SJSA1 (cell line): ENCODE results near the gene DMTF1. TPM values are rescaled to one million over a fixed set of nuclear protein-coding genes. Genes with fewer than 3 reads are reported as not detected.

Source experiments
- DNase-seq, 2 experiments: peaks; one replicate each; pipeline ENCODE4 v3.0.0-alpha.2; 2015 to 2020; ENCODE audit warnings: low spot score in 2 of 2, low read depth in 1 of 2
- H3K27ac ChIP-seq: fragments of 250-450 bp; sonication (Bioruptor Pico); 2 replicates; pipeline ENCODE4 v1.5.1; 2020; ENCODE audit warnings: mild to moderate bottlenecking, moderate library complexity
- H3K27me3 ChIP-seq: fragments of 250-450 bp; sonication (Bioruptor Pico); replicated peaks from 2 replicates; pipeline ENCODE4 v1.5.1; 2020; ENCODE audit warnings: mild to moderate bottlenecking, moderate library complexity
- H3K36me3 ChIP-seq: fragments of 250-450 bp; sonication (Bioruptor Pico); 2 replicates; pipeline ENCODE4 v1.5.1; 2020; ENCODE audit warnings: mild to moderate bottlenecking
- H3K4me1 ChIP-seq: fragments of 250-450 bp; sonication (Bioruptor Pico); replicated peaks from 2 replicates; pipeline ENCODE4 v1.6.1; 2021; ENCODE audit warnings: mild to moderate bottlenecking
- H3K4me3 ChIP-seq: fragments of 250-450 bp; sonication (Bioruptor Pico); 2 replicates; pipeline ENCODE4 v1.5.1; 2020; ENCODE audit warnings: mild to moderate bottlenecking
- H3K9me3 ChIP-seq: fragments of 250-450 bp; sonication (Bioruptor Pico); replicated peaks from 2 replicates; pipeline ENCODE4 v1.5.1; 2020; ENCODE audit warnings: mild to moderate bottlenecking
- total RNA-seq: library from RNA; depleted of rRNA; stranded (reverse); fragments of >200 nt; shearing (Covaris generic); gene quantifications from 2 replicates; pipeline ENCODE4 v1.2.3, GENCODE V29; 2014

DMTF1 gene
- total RNA-seq, 1 experiment from 2014 or later: 52.1 TPM

GRCh38 chr7:87127019-87127418, 25.2 kb upstream of the DMTF1 start:
- no peak overlapping the region for H3K27ac ChIP-seq
- no peaks in the 10 kb centered on the region for H3K36me3 ChIP-seq
- no peak for DNase-seq
- H3K4me3 ChIP-seq: no peak overlapping the region
- peaks cover 17% of the 10 kb centered on the region for H3K27me3 ChIP-seq
- H3K4me1 ChIP-seq: no peaks in the 10 kb centered on the region
- no peaks in the 10 kb centered on the region for H3K9me3 ChIP-seq

DNA sequence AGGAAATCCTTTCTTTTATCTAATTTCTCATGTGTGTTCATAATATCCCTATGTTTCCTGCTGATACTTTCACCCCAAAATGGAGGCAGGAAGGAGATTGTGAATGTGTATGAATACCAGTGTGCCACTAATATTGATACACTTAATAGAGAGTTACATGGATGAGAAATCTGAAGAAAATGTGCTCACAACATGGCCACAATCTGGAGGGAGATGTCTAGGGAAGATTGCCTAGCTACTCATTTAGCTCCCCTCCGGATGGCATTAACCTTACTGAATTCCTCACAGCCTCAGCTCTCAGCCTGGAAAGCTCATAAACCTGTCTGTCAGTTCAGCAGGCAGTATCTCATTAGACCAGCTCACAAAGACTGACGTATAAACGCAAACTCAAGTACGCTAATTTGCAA, 23.4 kb upstream of the DMTF1 start:
- H3K27me3 ChIP-seq: peaks cover 29% of the 10 kb centered on the region
- no peaks in the 10 kb centered on the region for H3K4me1 ChIP-seq
- no peaks in the 10 kb centered on the region for H3K36me3 ChIP-seq
- no peaks in the 10 kb centered on the region for H3K9me3 ChIP-seq
- H3K4me3 ChIP-seq: no peak overlapping the region
- DNase-seq: no peak
- no peak overlapping the region for H3K27ac ChIP-seq

DNA sequence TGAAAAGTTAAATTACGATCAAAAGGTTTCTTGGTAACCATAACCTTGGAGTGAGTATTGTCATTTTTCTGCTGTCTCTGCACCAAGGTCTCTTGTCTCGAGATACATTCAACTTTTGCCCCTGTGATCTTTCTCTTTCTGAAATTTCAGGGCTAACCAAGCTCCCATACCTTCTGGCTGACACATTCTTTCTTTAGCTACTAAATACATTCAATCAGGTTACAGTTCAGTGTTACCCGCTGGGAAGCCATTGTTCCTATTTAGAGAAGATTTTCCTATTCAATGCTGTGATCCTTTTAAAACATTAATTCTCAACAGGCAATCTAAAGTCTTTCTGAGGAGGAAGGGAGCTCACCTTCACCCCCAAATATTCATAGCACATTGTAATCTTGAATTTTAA, 22.9 kb upstream of the DMTF1 start:
- no peak for DNase-seq
- no peak overlapping the region for H3K27ac ChIP-seq
- no peaks in the 10 kb centered on the region for H3K9me3 ChIP-seq
- no peaks in the 10 kb centered on the region for H3K36me3 ChIP-seq
- peaks cover 32% of the 10 kb centered on the region for H3K27me3 ChIP-seq
- no peaks in the 10 kb centered on the region for H3K4me1 ChIP-seq
- H3K4me3 ChIP-seq: no peak overlapping the region

GRCh38 chr7:87129848-87130247, 22.4 kb upstream of the DMTF1 start:
- H3K4me3 ChIP-seq: no peak overlapping the region
- H3K36me3 ChIP-seq: no peaks in the 10 kb centered on the region
- H3K9me3 ChIP-seq: no peaks in the 10 kb centered on the region
- no peak overlapping the region for H3K27ac ChIP-seq
- H3K4me1 ChIP-seq: no peaks in the 10 kb centered on the region
- no peak for DNase-seq
- peaks cover 32% of the 10 kb centered on the region for H3K27me3 ChIP-seq

- Histone ChIP-seq H3K27ac (no peak overlapping the region), H3K4me3 (no peak overlapping the region), H3K36me3 (no peaks in the 10 kb centered on the region), H3K27me3 (peaks cover 32% of the 10 kb centered on the region), H3K9me3 (no peaks in the 10 kb centered on the region), H3K4me1 (no peaks in the 10 kb centered on the region)
- no peak for DNase-seq
Measured at GRCh38 chr7:87131771-87132170, 20.5 kb upstream of the DMTF1 start.

- Histone ChIP-seq H3K27me3 (peaks cover 31% of the 10 kb centered on the region), H3K27ac (no peak overlapping the region), H3K4me1 (no peaks in the 10 kb centered on the region), H3K9me3 (no peaks in the 10 kb centered on the region), H3K36me3 (no peaks in the 10 kb centered on the region), H3K4me3 (no peak overlapping the region)
- DNase-seq: no peak
Measured at GRCh38 chr7:87137271-87137670, 15.0 kb upstream of the DMTF1 start.

DNA sequence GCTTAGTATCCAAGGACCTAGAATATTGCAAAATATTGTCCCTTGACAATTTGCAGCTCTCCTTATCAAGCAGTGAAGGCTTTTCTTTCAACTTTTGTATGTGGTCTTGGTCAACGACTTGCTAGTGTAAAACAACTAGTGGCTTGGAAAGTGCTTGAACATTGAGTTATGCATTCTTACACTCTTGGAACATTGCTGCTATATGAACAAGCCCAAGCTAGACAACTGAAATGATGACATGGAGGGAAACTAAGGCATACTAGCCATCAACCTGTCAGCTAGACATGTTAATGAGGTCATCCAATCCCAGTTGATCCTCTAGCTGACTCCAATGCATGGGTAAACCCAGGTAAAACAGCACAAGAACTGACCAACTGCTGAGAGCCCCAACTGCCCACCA, 12.7 kb upstream of the DMTF1 start:
- H3K27ac ChIP-seq: no peak overlapping the region
- H3K36me3 ChIP-seq: no peaks in the 10 kb centered on the region
- no peak overlapping the region for H3K4me3 ChIP-seq
- no peaks in the 10 kb centered on the region; the same call in 1 of the 2 replicates for H3K9me3 ChIP-seq
- H3K27me3 ChIP-seq: peaks cover 18% of the 10 kb centered on the region
- no peak for DNase-seq
- H3K4me1 ChIP-seq: no peaks in the 10 kb centered on the region

DNA sequence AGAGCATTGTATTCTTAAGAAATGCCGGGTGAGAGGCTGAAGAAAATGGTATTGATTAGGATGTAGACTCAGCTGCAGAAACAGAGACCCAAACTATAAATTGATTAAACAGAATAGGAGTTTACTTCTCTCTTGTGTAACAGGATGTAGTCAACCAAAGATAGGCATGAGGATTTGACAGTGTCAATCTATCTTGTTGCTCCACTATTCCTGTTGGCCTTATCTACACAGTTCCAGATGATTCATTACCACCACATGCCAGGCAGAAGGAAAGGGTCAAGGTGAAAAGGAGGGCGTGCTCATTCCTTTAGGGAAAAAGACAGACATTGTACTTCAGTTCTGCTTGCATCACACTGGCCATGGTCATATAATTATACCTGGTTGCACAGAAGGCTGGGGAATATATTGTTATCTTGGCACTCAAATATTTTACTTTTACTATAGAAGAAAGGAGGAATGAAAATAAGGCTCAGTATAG, 11.9 kb upstream of the DMTF1 start:
- Histone ChIP-seq H3K36me3 (no peaks in the 10 kb centered on the region), H3K4me3 (no peak overlapping the region), H3K27ac (no peak overlapping the region), H3K4me1 (no peaks in the 10 kb centered on the region), H3K9me3 (no peaks in the 10 kb centered on the region; the same call in 1 of the 2 replicates), H3K27me3 (peaks cover 18% of the 10 kb centered on the region)
- no peak for DNase-seq

- Histone ChIP-seq H3K36me3 (no peaks in the 10 kb centered on the region), H3K4me3 (no peak overlapping the region), H3K27me3 (peaks cover 11% of the 10 kb centered on the region; the same call in 1 of the 2 replicates), H3K4me1 (no peaks in the 10 kb centered on the region), H3K9me3 (no peaks in the 10 kb centered on the region; the same call in 1 of the 2 replicates), H3K27ac (no peak overlapping the region)
- DNase-seq: no peak
Measured at GRCh38 chr7:87144173-87144657, 8.0 kb upstream of the DMTF1 start.

DNA sequence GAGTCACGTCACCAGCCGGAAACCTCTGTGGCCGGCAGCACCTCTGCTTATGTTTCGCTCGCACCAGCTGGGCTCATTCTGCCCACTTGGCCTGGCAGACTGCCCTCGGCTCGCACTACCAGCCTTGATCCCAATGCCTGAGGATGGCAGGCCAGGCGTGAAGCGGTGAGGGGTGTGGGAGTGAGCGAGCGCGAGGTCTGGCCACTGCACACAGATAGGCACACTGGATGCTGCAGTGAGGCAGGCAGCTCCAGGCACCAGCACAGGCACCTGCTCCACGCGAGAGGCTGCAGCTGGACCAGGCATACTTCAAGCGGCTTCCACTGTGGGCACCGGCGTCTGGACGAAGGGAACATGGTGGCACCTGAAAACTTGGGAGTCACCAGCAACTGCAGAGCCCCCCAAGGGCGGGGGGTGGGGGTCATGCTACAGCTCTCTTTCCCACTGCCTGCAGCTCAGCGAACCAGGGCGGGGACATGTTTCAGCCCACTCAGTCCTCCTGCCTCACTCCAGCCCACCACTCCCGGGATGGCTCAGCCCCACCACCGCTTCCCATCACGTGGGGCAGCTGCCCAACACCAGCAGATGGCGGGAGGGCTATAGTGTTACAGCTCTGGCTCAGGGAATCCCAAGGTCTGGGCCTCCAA, 5.4 kb upstream of the DMTF1 start:
- H3K9me3 ChIP-seq: no peaks in the 10 kb centered on the region; the same call in 1 of the 2 replicates
- DNase-seq: no peak
- peaks cover 8% of the 10 kb centered on the region for H3K4me1 ChIP-seq
- no peak overlapping the region for H3K27ac ChIP-seq
- H3K4me3 ChIP-seq: no peak overlapping the region
- peaks cover under 1% of the 10 kb centered on the region; the same call in 1 of the 2 replicates for H3K27me3 ChIP-seq
- H3K36me3 ChIP-seq: no peaks in the 10 kb centered on the region

DNA sequence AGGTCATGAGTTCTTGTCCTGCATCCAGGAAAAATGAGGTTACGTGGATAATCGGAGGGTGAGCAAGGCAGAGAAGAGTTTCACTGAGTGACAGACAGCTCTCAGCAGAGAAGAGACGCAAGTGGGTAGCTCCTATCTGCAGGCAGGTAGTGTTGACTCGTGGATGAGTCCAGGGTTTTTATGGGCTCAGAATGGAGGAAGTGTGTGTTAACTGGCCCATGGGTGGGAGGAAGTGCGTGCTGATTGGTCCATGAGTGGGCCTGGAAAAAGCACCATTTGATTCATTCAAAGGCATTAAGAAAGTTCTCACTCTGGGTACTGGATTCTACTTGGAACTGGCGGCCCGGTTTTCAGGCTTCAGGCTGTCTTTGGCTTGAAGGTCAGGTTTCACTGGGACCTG, 4.8 kb upstream of the DMTF1 start:
- H3K4me1 ChIP-seq: peaks cover 8% of the 10 kb centered on the region
- H3K4me3 ChIP-seq: no peak overlapping the region

GRCh38 chr7:87148332-87148955, 3.8 kb upstream of the DMTF1 start:
- peaks cover 3% of the 10 kb centered on the region; the same call in 1 of the 2 replicates for H3K36me3 ChIP-seq
- no peak overlapping the region for H3K27ac ChIP-seq
- DNase-seq: peak in 1 of 2 experiments; percentile 48
- H3K27me3 ChIP-seq: no peaks in the 10 kb centered on the region
- peaks cover 8% of the 10 kb centered on the region for H3K4me1 ChIP-seq
- H3K9me3 ChIP-seq: no peaks in the 10 kb centered on the region; the same call in 1 of the 2 replicates
- H3K4me3 ChIP-seq: no peak overlapping the region

More for the DNA sequence above, 4.8 kb upstream of the DMTF1 start:
- peaks cover under 1% of the 10 kb centered on the region; the same call in 1 of the 2 replicates for H3K36me3 ChIP-seq
- no peaks in the 10 kb centered on the region for H3K27me3 ChIP-seq
- H3K27ac ChIP-seq: no peak overlapping the region
- no peak for DNase-seq
- H3K9me3 ChIP-seq: no peaks in the 10 kb centered on the region; the same call in 1 of the 2 replicates

- Histone ChIP-seq H3K4me3 (peak overlapping the region; percentile 74), H3K27me3 (no peaks in the 10 kb centered on the region), H3K9me3 (no peaks in the 10 kb centered on the region), H3K36me3 (peaks cover 18% of the 10 kb centered on the region), H3K27ac (peak overlapping the region; percentile 96), H3K4me1 (peaks cover 23% of the 10 kb centered on the region)
- no peak for DNase-seq
Measured at GRCh38 chr7:87151002-87151728, 1.1 kb upstream of the DMTF1 start.

GRCh38 chr7:87151729-87152111, 533 bp upstream of the DMTF1 start:
- DNase-seq: no peak
- no peaks in the 10 kb centered on the region for H3K9me3 ChIP-seq
- H3K36me3 ChIP-seq: peaks cover 22% of the 10 kb centered on the region
- H3K27me3 ChIP-seq: no peaks in the 10 kb centered on the region
- peaks cover 28% of the 10 kb centered on the region for H3K4me1 ChIP-seq
- peak overlapping the region; percentile 74 for H3K4me3 ChIP-seq
- peak overlapping the region; percentile 96 for H3K27ac ChIP-seq
